OCI-LY3 (cell line): ENCODE data around the gene ZBTB49.

ENCODE experiments used
- H2AFZ ChIP-seq: fragments of 200-600, 300-600 bp; shearing (Covaris generic); 2 replicates; pipeline ENCODE4 v1.6.0; 2014; ENCODE audit warnings: antibody characterized with exemption, low read depth, low read length
- H3K27ac ChIP-seq: fragments of 200-600, 300-600 bp; sonication (generic); 2 replicates; pipeline ENCODE4 v1.5.1; 2014; ENCODE audit warnings: mild to moderate bottlenecking, low read length, moderate library complexity, mixed read lengths
- H3K27me3 ChIP-seq: fragments of 200-600, 300-600 bp; sonication (generic); 2 replicates; pipeline ENCODE4 v1.6.1; 2014; ENCODE audit warnings: low read depth, low read length, mixed read lengths
- H3K36me3 ChIP-seq: fragments of 200-600, 300-600 bp; sonication (generic); replicated peaks from 2 replicates; pipeline ENCODE3; 2014; ENCODE audit warnings: low read depth, low read length, mixed read lengths
- H3K4me1 ChIP-seq: fragments of 300-600, 200-600 bp; sonication (generic); 2 replicates; pipeline ENCODE4 v1.6.1; 2014; ENCODE audit warnings: low read length, mixed read lengths
- H3K4me2 ChIP-seq: fragments of 200-600, 300-600 bp; sonication (generic); 2 replicates; pipeline ENCODE4 v1.6.1; 2014; ENCODE audit warnings: low read length, mixed read lengths
- H3K4me3 ChIP-seq: fragments of 300-600, 200-600 bp; sonication (generic); 2 replicates; pipeline ENCODE4 v1.5.1; 2014; ENCODE audit warnings: antibody characterized with exemption, mild to moderate bottlenecking, low read length, moderate library complexity
- H3K79me2 ChIP-seq: fragments of 300-600, 200-600 bp; shearing (Covaris generic); 2 replicates; pipeline ENCODE4 v1.6.1; 2014; ENCODE audit warnings: mild to moderate bottlenecking, low read length, mixed read lengths
- H3K9ac ChIP-seq: fragments of 300-600, 200-600 bp; shearing (Covaris generic); 2 replicates; pipeline ENCODE4 v1.6.0; 2014; ENCODE audit warnings: mild to moderate bottlenecking, low read length, moderate library complexity
- H3K9me3 ChIP-seq: fragments of 200-600, 300-600 bp; shearing (Covaris generic); 2 replicates; pipeline ENCODE4 v1.6.1; 2014; ENCODE audit warnings: low read length, mixed read lengths; ENCODE audit not compliant: insufficient read depth
- H4K20me1 ChIP-seq: fragments of 200-600, 300-600 bp; sonication (generic); 2 replicates; pipeline ENCODE4 v1.6.1; 2016; ENCODE audit warnings: low read length, mixed read lengths; ENCODE audit not compliant: insufficient read depth
- EZH2phosphoT487 ChIP-seq: fragments of 200-600 bp; shearing (Covaris generic); IDR thresholded peaks from 2 replicates; pipeline ENCODE4 v1.6.1; 2018; ENCODE audit warnings: antibody characterized with exemption, mixed run types, low read depth
- TF ChIP-seq, protein P1 (sequence below): fragments of 200-600, 300-600 bp; sonication (generic); IDR thresholded peaks from 2 replicates; pipeline ENCODE4 v1.5.1; 2014; ENCODE audit warnings: antibody characterized with exemption, low read length, low read depth

The ZBTB49 gene

DNA sequence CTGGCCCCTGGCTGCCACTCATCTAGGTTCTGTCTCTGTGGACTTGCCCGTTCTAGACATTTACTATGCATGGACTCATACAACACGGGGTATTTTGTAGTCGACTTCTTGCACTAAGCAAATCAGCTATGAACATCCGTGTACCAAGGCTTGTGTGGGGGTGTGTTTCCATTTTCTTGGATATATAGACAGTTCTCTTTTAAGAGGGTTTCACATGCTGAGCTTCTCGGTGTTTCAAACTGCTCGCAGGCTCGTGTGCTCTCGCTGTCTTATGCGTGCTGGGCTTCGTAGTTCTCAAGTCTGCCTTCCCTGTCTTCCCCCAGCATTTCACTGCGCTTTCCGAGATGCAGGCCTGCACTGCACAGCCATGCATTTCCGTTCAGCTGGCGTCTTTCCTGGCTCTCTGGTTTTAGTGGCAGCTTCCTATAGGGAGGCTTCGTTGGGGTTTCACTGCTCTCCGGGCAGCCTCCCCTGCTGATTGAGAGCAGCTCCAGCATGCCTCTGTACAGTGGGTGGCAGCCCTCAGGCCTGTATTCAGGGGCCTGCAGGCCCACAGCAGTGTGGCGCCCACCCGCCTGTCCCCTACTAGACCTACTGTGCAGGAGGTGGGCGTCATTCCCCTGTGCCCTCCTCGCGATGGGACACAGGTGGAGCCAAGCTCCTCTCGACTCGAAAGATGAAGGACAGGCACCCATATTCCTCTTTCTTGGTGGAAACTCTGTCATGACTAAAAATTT lies 27.6 kb downstream of the ZBTB49 start:
- TF ChIP-seq, protein P1, sequence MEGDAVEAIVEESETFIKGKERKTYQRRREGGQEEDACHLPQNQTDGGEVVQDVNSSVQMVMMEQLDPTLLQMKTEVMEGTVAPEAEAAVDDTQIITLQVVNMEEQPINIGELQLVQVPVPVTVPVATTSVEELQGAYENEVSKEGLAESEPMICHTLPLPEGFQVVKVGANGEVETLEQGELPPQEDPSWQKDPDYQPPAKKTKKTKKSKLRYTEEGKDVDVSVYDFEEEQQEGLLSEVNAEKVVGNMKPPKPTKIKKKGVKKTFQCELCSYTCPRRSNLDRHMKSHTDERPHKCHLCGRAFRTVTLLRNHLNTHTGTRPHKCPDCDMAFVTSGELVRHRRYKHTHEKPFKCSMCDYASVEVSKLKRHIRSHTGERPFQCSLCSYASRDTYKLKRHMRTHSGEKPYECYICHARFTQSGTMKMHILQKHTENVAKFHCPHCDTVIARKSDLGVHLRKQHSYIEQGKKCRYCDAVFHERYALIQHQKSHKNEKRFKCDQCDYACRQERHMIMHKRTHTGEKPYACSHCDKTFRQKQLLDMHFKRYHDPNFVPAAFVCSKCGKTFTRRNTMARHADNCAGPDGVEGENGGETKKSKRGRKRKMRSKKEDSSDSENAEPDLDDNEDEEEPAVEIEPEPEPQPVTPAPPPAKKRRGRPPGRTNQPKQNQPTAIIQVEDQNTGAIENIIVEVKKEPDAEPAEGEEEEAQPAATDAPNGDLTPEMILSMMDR: no peak
- TF ChIP-seq EZH2phosphoT487: no peak
- peak overlapping the region; percentile 71 for H3K4me2 ChIP-seq
- peak overlapping the region; percentile 92 for H3K9ac ChIP-seq
- H3K9me3 ChIP-seq: no peaks in the 10 kb centered on the region
- H3K4me1 ChIP-seq: peaks cover 85% of the 10 kb centered on the region
- no peaks in the 10 kb centered on the region for H3K27me3 ChIP-seq
- H3K27ac ChIP-seq: peak overlapping the region; percentile 98
- H2AFZ ChIP-seq: no peak overlapping the region
- H3K79me2 ChIP-seq: no peaks in the 10 kb centered on the region
- no peaks in the 10 kb centered on the region for H4K20me1 ChIP-seq
- peaks cover 44% of the 10 kb centered on the region for H3K36me3 ChIP-seq
- H3K4me3 ChIP-seq: peak overlapping the region; percentile 9; the same call in 1 of the 2 replicates

DNA sequence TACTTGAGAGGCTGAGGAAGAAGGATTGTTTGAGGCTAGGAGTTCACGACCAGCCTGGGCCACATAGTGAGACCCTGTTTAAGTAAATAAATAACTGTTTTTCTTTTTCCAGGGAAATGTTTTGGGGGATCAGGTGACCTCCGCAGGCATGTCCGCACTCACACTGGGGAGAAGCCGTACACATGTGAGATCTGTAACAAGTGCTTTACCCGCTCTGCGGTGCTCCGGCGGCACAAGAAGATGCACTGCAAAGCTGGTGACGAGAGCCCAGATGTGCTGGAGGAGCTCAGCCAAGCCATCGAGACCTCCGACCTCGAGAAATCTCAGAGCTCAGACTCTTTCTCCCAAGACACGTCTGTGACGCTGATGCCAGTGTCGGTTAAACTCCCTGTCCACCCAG lies 30.5 kb downstream of the ZBTB49 start:
- Histone ChIP-seq H3K4me2 (0 out of 2 replicates have a peak overlapping the region, but pooled peaks have one; percentile 25), H3K36me3 (peaks cover 44% of the 10 kb centered on the region), H3K27me3 (no peaks in the 10 kb centered on the region), H3K27ac (peak overlapping the region; percentile 79), H3K4me3 (no peak overlapping the region), H2AFZ (no peak overlapping the region), H3K4me1 (peaks cover 63% of the 10 kb centered on the region), H3K9me3 (no peaks in the 10 kb centered on the region), H3K9ac (peak overlapping the region; percentile 41; the same call in 1 of the 2 replicates), H3K79me2 (no peaks in the 10 kb centered on the region), H4K20me1 (no peaks in the 10 kb centered on the region)
- TF ChIP-seq EZH2phosphoT487: no peak
- TF ChIP-seq, protein P1: no peak

DNA sequence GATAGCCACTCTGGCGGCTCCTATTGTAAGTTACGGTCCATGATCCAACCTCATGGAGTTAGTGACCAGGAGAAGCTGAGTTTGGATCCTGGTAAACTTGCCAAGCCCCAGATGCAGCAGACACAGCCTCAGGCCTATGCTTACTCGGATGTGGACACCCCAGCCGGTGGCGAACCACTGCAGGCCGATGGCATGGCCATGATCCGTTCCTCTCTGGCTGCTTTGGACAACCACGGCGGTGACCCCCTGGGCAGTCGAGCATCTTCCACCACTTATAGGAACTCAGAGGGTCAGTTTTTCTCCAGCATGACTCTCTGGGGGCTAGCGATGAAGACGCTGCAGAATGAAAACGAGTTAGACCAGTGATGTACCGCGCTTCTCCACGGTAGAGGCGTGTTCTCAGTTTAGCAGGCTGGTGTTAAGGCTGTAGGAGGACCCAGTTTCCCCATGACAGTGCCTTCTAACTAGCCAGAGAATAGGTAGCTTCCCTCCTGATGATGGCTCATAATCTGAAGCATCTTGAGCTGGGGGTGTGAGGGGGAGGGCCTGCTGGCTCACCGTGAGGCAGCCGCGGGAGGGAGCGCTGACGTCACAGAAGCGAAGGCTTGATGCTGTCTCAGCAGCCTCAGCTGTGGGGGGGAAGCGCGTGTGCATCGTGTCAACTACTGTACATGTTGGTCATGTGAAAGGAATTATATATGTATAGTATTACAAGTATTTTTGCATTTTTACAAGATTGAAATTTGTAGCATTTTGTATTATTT lies 31.1 kb downstream of the ZBTB49 start:
- no peak overlapping the region for H3K4me3 ChIP-seq
- H3K9me3 ChIP-seq: no peaks in the 10 kb centered on the region
- no peak overlapping the region for H2AFZ ChIP-seq
- H3K4me1 ChIP-seq: peaks cover 57% of the 10 kb centered on the region
- H4K20me1 ChIP-seq: no peaks in the 10 kb centered on the region
- peaks cover 48% of the 10 kb centered on the region for H3K36me3 ChIP-seq
- H3K27me3 ChIP-seq: no peaks in the 10 kb centered on the region
- no peak overlapping the region for H3K4me2 ChIP-seq
- no peaks in the 10 kb centered on the region for H3K79me2 ChIP-seq
- TF ChIP-seq EZH2phosphoT487: no peak
- TF ChIP-seq, protein P1: no peak
- H3K27ac ChIP-seq: no peak overlapping the region
- no peak overlapping the region for H3K9ac ChIP-seq
